IMR-90 (cell line): ENCODE measurements around the gene CHDH. TPM values are rescaled to one million over a fixed set of nuclear protein-coding genes. Genes with fewer than 3 reads are reported as not detected.

Experiments used
- ATAC-seq: fragments of 200-7000 bp; cut with Tn5 transposase; 2 replicates; pipeline ENCODE4 v1.9.1; 2020; ENCODE audit warnings: low read depth, mild to moderate bottlenecking, moderate library complexity
- BruUV-seq: library from RNA; stranded (reverse); fragments of 400-500 nt; replicated peaks from 2 replicates; lab custom pipeline; 2021; lab: Mats Ljungman, UMichigan
- CTCF ChIA-PET: fragments of 300-600 bp; formaldehyde crosslinking; extraction: SDS; loops from one replicate; lab custom pipeline; 2021; ENCODE audit warnings: antibody characterized with exemption; lab: Yijun Ruan, JAX
- POLR2A ChIA-PET: fragments of 300-600 bp; sonication (Branson Sonifier 250); formaldehyde crosslinking; loops from one replicate; lab custom pipeline; 2022; ENCODE audit warnings: antibody characterized with exemption; ENCODE audit not compliant: unreplicated experiment; lab: Charles Lee
- DNase-seq: peaks from one replicate; pipeline ENCODE4 v3.0.0; 2013
- H2AFZ ChIP-seq: replicated peaks from 2 replicates; pipeline ENCODE3; 2013; ENCODE audit warnings: low read length, mild to moderate bottlenecking; ENCODE audit not compliant: poor library complexity
- H2AK5ac ChIP-seq: 2 replicates; pipeline ENCODE4 v1.6.1; 2013; ENCODE audit warnings: low read depth, low read length, inconsistent platforms
- H2AK9ac ChIP-seq: replicated peaks from 2 replicates; pipeline ENCODE3; 2013; ENCODE audit warnings: mild to moderate bottlenecking, low read depth, low read length, moderate library complexity; ENCODE audit not compliant: poor library complexity
- H2BK120ac ChIP-seq: 2 replicates; pipeline ENCODE4 v1.6.1; 2013; ENCODE audit warnings: low read depth, low read length, inconsistent platforms
- H2BK15ac ChIP-seq: 3 replicates; pipeline ENCODE4 v1.6.1; 2013; ENCODE audit warnings: low read depth, low read length, inconsistent platforms
- H2BK20ac ChIP-seq: 2 replicates; pipeline ENCODE4 v1.6.1; 2013; ENCODE audit warnings: low read depth, mild to moderate bottlenecking, inconsistent platforms, low read length, moderate library complexity
- H2BK5ac ChIP-seq: 2 replicates; pipeline ENCODE4 v1.6.1; 2013; ENCODE audit warnings: mild to moderate bottlenecking, low read depth, low read length, inconsistent platforms; ENCODE audit not compliant: poor library complexity, severe bottlenecking
- H3K14ac ChIP-seq: replicated peaks from 2 replicates; pipeline ENCODE4 v1.6.1; 2013; ENCODE audit warnings: low read depth, low read length, inconsistent platforms
- H3K18ac ChIP-seq: 2 replicates; pipeline ENCODE4 v1.6.1; 2013; ENCODE audit warnings: low read depth, low read length, control low read depth
- H3K23ac ChIP-seq: 2 replicates; pipeline ENCODE4 v1.6.1; 2013; ENCODE audit warnings: low read depth, low read length, inconsistent platforms
- H3K27ac ChIP-seq: 2 replicates; pipeline ENCODE4 v1.5.1; 2013; ENCODE audit warnings: mild to moderate bottlenecking, control low read depth, low read length; ENCODE audit not compliant: insufficient read depth
- H3K27me3 ChIP-seq: 2 replicates; pipeline ENCODE4 v1.6.1; 2013; ENCODE audit warnings: low read length; ENCODE audit not compliant: control insufficient read depth, insufficient read depth
- H3K36me3 ChIP-seq: 2 replicates; pipeline ENCODE4 v1.6.1; 2013; ENCODE audit warnings: low read length, mixed read lengths; ENCODE audit not compliant: control insufficient read depth, insufficient read depth
- H3K4ac ChIP-seq: 2 replicates; pipeline ENCODE4 v1.6.1; 2013; ENCODE audit warnings: low read depth, low read length, inconsistent platforms
- H3K4me1 ChIP-seq: 2 replicates; pipeline ENCODE4 v1.6.1; 2013; ENCODE audit warnings: low read length, mixed read lengths; ENCODE audit not compliant: control insufficient read depth, insufficient read depth
- H3K4me2 ChIP-seq: 2 replicates; pipeline ENCODE4 v1.6.1; 2013; ENCODE audit warnings: low read depth, mild to moderate bottlenecking, control low read depth, low read length, moderate library complexity
- H3K4me3 ChIP-seq: 2 replicates; pipeline ENCODE4 v1.5.1; 2013; ENCODE audit warnings: low read depth, mild to moderate bottlenecking, control low read depth, low read length, moderate library complexity; ENCODE audit not compliant: insufficient read depth
- H3K56ac ChIP-seq: 2 replicates; pipeline ENCODE4 v1.6.1; 2013; ENCODE audit warnings: low read length, inconsistent platforms; ENCODE audit not compliant: insufficient read depth; ENCODE audit errors: extremely low read depth
- H3K79me1 ChIP-seq, 2 experiments: 2 replicates each; pipeline ENCODE4 v1.6.1; 2013; ENCODE audit warnings: low read length in 2 of 2, inconsistent platforms in 1 of 2, low read depth in 1 of 2
- H3K9ac ChIP-seq: 2 replicates; pipeline ENCODE4 v1.6.1; 2013; ENCODE audit warnings: low read depth, low read length, control low read depth
- H3K9me1 ChIP-seq: 2 replicates; pipeline ENCODE4 v1.6.1; 2013; ENCODE audit warnings: low read length, inconsistent platforms; ENCODE audit not compliant: insufficient read depth
- H3K9me3 ChIP-seq: 2 replicates; pipeline ENCODE4 v1.6.1; 2013; ENCODE audit warnings: low read length; ENCODE audit not compliant: control insufficient read depth, insufficient read depth
- H4K20me1 ChIP-seq: 2 replicates; pipeline ENCODE4 v1.6.1; 2013; ENCODE audit warnings: low read length, inconsistent platforms; ENCODE audit not compliant: insufficient read depth
- H4K5ac ChIP-seq: 2 replicates; pipeline ENCODE4 v1.6.1; 2013; ENCODE audit warnings: mild to moderate bottlenecking, low read depth, low read length, control low read depth
- H4K8ac ChIP-seq, 2 experiments: 2 replicates each; pipeline ENCODE4 v1.6.1; 2013; ENCODE audit warnings: low read depth in 2 of 2, low read length in 2 of 2, control low read depth in 1 of 2, inconsistent platforms in 1 of 2
- H4K91ac ChIP-seq: 2 replicates; pipeline ENCODE4 v1.6.1; 2013; ENCODE audit warnings: low read depth, low read length, inconsistent platforms; ENCODE audit not compliant: insufficient read depth
- BHLHE40 ChIP-seq: fragments of 150-350 bp; IDR thresholded peaks from 2 replicates; pipeline ENCODE4 v1.6.1; 2016; ENCODE audit warnings: mild to moderate bottlenecking, low read depth, low read length
- CHD1 ChIP-seq: IDR thresholded peaks from 2 replicates; pipeline ENCODE4 v1.6.1; 2012; ENCODE audit warnings: low read depth, low read length, improper control_type of control experiment
- CTCF ChIP-seq: conservative IDR thresholded peaks from 2 replicates; pipeline ENCODE4 v1.5.1; 2012; ENCODE audit warnings: mild to moderate bottlenecking, low read depth, low read length, improper control_type of control experiment
- FOS ChIP-seq: fragments of 150-350 bp; IDR thresholded peaks from 2 replicates; pipeline ENCODE4 v1.6.1; 2016; ENCODE audit warnings: low read depth, low read length
- MAFK ChIP-seq: IDR thresholded peaks from 2 replicates; pipeline ENCODE4 v1.6.1; 2012; ENCODE audit warnings: low read depth, low read length, improper control_type of control experiment
- MAZ ChIP-seq: IDR thresholded peaks from 2 replicates; pipeline ENCODE4 v1.6.1; 2012; ENCODE audit warnings: low read depth, mild to moderate bottlenecking, low read length, improper control_type of control experiment, moderate library complexity, borderline replicate concordance
- RCOR1 ChIP-seq: IDR thresholded peaks from 2 replicates; pipeline ENCODE4 v1.6.1; 2012; ENCODE audit warnings: mild to moderate bottlenecking, low read length, improper control_type of control experiment; ENCODE audit not compliant: insufficient replicate concordance
- WGBS, 2 experiments: methylation state at CpG; one replicate each; pipeline versions ENCODE4 v1.1.5 to v1.1.7; 2013; ENCODE audit warnings: missing lambda C conversion rate in 2 of 2; ENCODE audit not compliant: insufficient read length in 1 of 2; ENCODE audit errors: extremely low coverage in 2 of 2; 5-methylcytosine and 5-hydroxymethylcytosine counted together
- dilution Hi-C: fragments of 300-500 bp; cut with HindIII; formaldehyde crosslinking; loops from one replicate; pipeline ENCODE4 v1.14.3; 2018; ENCODE audit warnings: low sequenced_read_pairs; ENCODE audit not compliant: unreplicated experiment
- in situ Hi-C: fragments of 300-500 bp; cut with MboI; formaldehyde crosslinking; loops from 3 replicates; pipeline ENCODE4 v1.14.3; 2019; ENCODE audit warnings: low sequenced_read_pairs, inconsistent platforms, mixed read lengths
- intact Hi-C: fragments of 100-400 bp; cut with micrococcal nuclease; formaldehyde crosslinking; loops from 2 replicates; pipeline ENCODE4 v1.10.0; 2022
- polyA plus RNA-seq, 3 experiments: library from polyadenylated mRNA; depleted of rRNA; stranded (reverse); fragments of >200 nt; gene quantifications; 2 replicates each; pipeline ENCODE4 v1.2.3, GENCODE V29; 2012; ENCODE audit warnings: low replicate concordance in 1 of 3
- total RNA-seq: library from RNA; depleted of rRNA; stranded (reverse); fragments of >200 nt; gene quantifications from 2 replicates; pipeline ENCODE4 v1.2.3, GENCODE V29; 2012
- TF ChIP-seq, protein P1 (sequence below): fragments of 150-350 bp; IDR thresholded peaks from 2 replicates; pipeline ENCODE4 v1.6.1; 2017; ENCODE audit warnings: mild to moderate bottlenecking, antibody characterized with exemption, low read length, low read depth

CHDH gene
- total and polyA plus RNA-seq, 2 of the 4 experiments (the other 2 are of a cell fraction): under 0.01 to 0.19 TPM

DNA sequence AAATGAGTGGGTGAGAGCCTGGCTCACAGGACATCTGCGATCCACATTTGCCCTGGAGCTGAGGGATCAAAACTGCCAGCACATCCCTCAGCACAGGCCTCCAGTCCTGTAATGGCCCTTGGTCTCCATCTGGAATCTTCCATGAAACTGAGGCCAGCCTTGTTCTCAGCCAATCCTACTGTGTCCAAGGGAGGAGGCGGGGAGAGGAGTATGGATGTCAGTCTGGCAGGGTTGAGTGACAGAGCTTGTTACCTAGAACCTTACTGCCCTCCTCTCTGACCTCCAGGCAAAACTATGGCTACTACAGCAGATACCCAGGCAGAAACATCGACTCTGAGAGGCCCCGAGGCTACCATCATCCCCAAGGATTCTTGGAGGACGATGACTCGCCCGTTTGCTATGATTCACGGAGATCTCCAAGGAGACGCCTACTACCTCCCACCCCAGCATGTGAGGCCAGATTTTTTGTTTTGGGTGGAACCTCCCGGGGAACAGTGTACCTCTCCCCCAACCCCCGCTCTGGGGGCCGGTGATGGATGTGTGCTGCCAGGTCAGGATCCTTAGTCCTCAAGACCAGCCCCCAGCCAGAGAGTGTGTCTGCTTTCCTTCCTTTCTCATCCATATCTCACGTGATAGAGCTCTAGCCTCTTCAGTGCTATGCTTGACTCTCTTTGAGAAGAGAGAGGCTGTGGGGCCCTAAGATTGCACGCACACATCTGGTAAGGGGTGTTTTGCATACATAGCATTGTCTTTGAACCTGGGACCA, 41.3 kb downstream of the CHDH start:
- Histone ChIP-seq H3K36me3 (no peaks in the 10 kb centered on the region), H3K56ac (peak overlapping the region; percentile 57; the same call in 1 of the 2 replicates), H2BK15ac (peak overlapping the region; percentile 99; the same call in 2 of the 3 replicates), H4K8ac (peak overlapping the region; percentile 15 to 94; a peak in 3 of 4 replicates), H3K23ac (peak overlapping the region; percentile 46), H4K20me1 (no peaks in the 10 kb centered on the region), H2BK120ac (peak overlapping the region; percentile 98), H3K18ac (peak overlapping the region; percentile 22; the same call in 1 of the 2 replicates), H2AFZ (peak overlapping the region; percentile 94), H3K14ac (peak overlapping the region; percentile 93), H2AK5ac (peak overlapping the region; percentile 89; the same call in 1 of the 2 replicates), H3K9me1 (peaks cover 20% of the 10 kb centered on the region), H3K9ac (no peak overlapping the region), H2AK9ac (peak overlapping the region; percentile 91), H2BK5ac (peak overlapping the region; percentile 73), H2BK20ac (peak overlapping the region; percentile 98), H3K4me2 (no peak overlapping the region), H4K91ac (peak overlapping the region; percentile 91), H3K27me3 (no peaks in the 10 kb centered on the region), H3K4ac (peak overlapping the region; percentile 95), H3K4me1 (peaks cover 14% of the 10 kb centered on the region), H3K79me1 (no peaks in the 10 kb centered on the region), H3K4me3 (no peak overlapping the region), H3K27ac (peak overlapping the region; percentile 18; the same call in 1 of the 2 replicates), H3K9me3 (no peaks in the 10 kb centered on the region), H4K5ac (peak overlapping the region; percentile 47)
- ChIA-PET CTCF (no interaction called here), POLR2A (no interaction called here)
- TF ChIP-seq RCOR1 (peak; percentile 14), CHD1 (no peak), MAFK (no peak), CTCF (no peak), BHLHE40 (peak; percentile 71), MAZ (no peak), FOS (peak; percentile 62)
- TF ChIP-seq, protein P1, sequence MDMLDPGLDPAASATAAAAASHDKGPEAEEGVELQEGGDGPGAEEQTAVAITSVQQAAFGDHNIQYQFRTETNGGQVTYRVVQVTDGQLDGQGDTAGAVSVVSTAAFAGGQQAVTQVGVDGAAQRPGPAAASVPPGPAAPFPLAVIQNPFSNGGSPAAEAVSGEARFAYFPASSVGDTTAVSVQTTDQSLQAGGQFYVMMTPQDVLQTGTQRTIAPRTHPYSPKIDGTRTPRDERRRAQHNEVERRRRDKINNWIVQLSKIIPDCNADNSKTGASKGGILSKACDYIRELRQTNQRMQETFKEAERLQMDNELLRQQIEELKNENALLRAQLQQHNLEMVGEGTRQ: no peak
- dilution Hi-C loops: no loop called here
- peak; percentile 80 for DNase-seq
- in situ Hi-C loops: no loop called here
- peak; percentile 82 for ATAC-seq
- whole genome bisulfite sequencing, 2 experiments: 80% methylated on average over 1 of the region's 14 CpGs; no CpG with 5 or more reads in 1 of the 2 experiments
- BruUV-seq: no TSS peak
- intact Hi-C loops: no loop called here
